ENCODE data around the gene P4HA2.

The P4HA2 gene

GRCh38 chr5:132223861-132224260 lies 3.8 kb downstream of the P4HA2 start:
- DNase-seq (ENCODE audit: low spot score) = no peak

GRCh38 chr5:132222649-132223038 lies 5.0 kb downstream of the P4HA2 start:
- no peak for DNase-seq (ENCODE audit: low spot score)

- peak; percentile 49 for DNase-seq (ENCODE audit: low spot score)
Measured at GRCh38 chr5:132221781-132222648, 5.6 kb downstream of the P4HA2 start.

- DNase-seq (ENCODE audit: low spot score) = no peak
Measured at GRCh38 chr5:132220491-132220890, 7.2 kb downstream of the P4HA2 start.

GRCh38 chr5:132219981-132220380 lies 7.7 kb downstream of the P4HA2 start:
- no peak for DNase-seq (ENCODE audit: low spot score)

- DNase-seq (ENCODE audit: low spot score) = no peak
Measured at GRCh38 chr5:132219289-132219970, 8.2 kb downstream of the P4HA2 start.

GRCh38 chr5:132218321-132218720 lies 9.3 kb downstream of the P4HA2 start:
- no peak for DNase-seq (ENCODE audit: low spot score)

- peak; percentile 96 for DNase-seq (ENCODE audit: low spot score)
Measured at GRCh38 chr5:132215329-132215728, 12.3 kb downstream of the P4HA2 start.

GRCh38 chr5:132214491-132214890 lies 13.2 kb downstream of the P4HA2 start:
- no peak for DNase-seq (ENCODE audit: low spot score)

GRCh38 chr5:132213666-132214065 lies 14.0 kb downstream of the P4HA2 start:
- DNase-seq (ENCODE audit: low spot score) = no peak

GRCh38 chr5:132211787-132212186 lies 15.9 kb downstream of the P4HA2 start:
- no peak for DNase-seq (ENCODE audit: low spot score)

- DNase-seq (ENCODE audit: low spot score) = no peak
Measured at GRCh38 chr5:132210944-132211343, 16.7 kb downstream of the P4HA2 start.

- no peak for DNase-seq (ENCODE audit: low spot score)
Measured at GRCh38 chr5:132209901-132210545, 17.6 kb downstream of the P4HA2 start.

- peak; percentile 35 for DNase-seq (ENCODE audit: low spot score)
Measured at GRCh38 chr5:132209131-132209530, 18.5 kb downstream of the P4HA2 start.

GRCh38 chr5:132207778-132208177 lies 19.9 kb downstream of the P4HA2 start:
- no peak for DNase-seq (ENCODE audit: low spot score)

GRCh38 chr5:132206782-132207181 lies 20.9 kb downstream of the P4HA2 start:
- DNase-seq (ENCODE audit: low spot score) = no peak

GRCh38 chr5:132205385-132206125 lies 22.1 kb downstream of the P4HA2 start:
- DNase-seq (ENCODE audit: low spot score) = no peak

- no peak for DNase-seq (ENCODE audit: low spot score)
Measured at GRCh38 chr5:132204371-132205135, 23.1 kb downstream of the P4HA2 start.

GRCh38 chr5:132203916-132204315 lies 23.7 kb downstream of the P4HA2 start:
- DNase-seq (ENCODE audit: low spot score) = no peak

GRCh38 chr5:132203464-132203818 lies 24.2 kb downstream of the P4HA2 start:
- peak; percentile 56 for DNase-seq (ENCODE audit: low spot score)

GRCh38 chr5:132202711-132203463 lies 24.8 kb downstream of the P4HA2 start:
- DNase-seq (ENCODE audit: low spot score) = no peak

All from AG08396 (cell line).